Activated T-cell treated with anti-CD3 and anti-CD28 coated beads for 1 hour (primary cell): ENCODE results near the gene PLEKHA8.

ENCODE experiments used
- DNase-seq: peaks from one replicate; pipeline ENCODE4 v3.0.0-alpha.2; 2020; ENCODE audit warnings: low read depth

PLEKHA8 gene

DNA sequence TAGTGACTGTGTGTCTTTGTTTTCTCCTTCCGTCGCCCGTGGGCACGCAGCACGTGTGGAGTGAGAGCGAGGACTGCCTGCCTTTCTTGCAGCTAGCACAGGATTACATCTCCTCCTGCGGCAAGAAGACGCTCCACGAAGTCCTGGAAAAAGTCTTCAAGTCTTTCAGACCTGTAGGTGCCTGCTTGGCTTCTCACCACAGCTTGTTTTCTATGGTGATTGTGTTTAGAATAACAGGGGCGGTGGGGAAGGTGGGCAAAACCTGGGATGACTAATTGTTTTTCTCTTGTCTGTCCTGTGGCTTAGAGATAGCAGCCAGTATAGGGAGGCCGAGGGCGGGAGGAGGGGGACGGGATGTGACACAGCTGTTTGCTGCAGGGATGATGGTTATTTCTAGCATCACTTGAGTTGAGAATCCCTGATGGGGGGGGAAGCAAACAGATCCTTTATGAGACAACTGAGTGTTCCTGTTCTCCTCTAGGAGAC, 118.0 kb downstream of the PLEKHA8 start:
- no peak for DNase-seq

DNA sequence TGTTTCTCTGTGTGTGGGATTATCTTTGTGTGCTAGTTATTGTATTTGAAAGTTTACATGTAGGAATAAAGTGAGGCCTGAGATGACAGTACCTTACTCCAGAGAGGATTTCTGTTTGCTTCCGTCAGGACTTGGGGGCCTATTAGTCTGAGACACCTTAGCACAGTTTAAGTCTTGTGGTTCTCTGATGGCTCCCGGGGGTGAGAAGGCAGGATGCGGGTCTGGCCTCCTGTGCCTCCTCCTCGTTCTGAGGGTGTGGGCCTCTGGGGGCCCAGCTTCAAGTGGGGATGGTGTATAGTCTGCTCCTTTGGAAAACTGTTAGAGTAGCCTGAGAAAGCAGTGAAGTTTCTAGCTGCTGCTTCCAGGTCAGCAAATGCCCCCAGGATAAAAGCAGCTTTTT, 119.0 kb downstream of the PLEKHA8 start:
- DNase-seq = no peak

DNA sequence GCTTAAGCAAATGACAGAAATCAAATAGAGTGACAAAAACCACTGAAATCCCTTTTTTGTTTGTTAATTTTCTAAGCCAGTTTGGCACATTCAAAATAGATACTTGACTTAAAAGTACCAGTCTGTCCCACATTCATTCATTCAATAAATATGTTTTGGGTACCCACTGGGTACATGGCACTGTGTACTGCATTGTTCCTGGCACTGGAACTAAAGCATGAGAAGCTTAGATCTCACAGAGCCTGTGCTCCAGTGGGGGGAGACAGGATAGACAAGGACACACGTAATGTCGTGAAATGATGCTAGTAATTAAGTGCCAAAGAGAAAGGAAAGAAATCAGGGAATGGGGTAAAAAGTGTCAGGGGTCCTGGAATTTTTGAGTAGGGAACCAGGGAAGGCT, 119.6 kb downstream of the PLEKHA8 start:
- DNase-seq = no peak

DNA sequence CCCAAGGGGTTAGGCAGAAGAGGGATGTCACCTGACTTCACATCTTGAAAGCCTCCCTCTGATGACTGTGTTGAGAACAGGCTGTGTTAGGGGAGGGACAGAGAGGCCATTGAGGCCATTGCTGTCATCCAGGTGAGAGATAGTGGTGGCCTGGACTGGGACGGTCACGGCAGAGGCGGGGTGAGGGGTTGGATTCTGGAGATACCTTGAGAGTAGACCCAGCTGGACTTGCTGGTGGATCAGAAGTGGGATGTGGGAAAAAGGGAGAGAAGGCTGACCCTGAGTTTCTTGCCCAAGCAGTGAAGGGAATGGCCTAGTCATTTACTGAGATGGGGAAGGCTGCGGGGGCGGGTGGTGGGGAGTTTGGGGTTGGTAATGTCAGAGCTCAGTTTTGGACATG, 120.2 kb downstream of the PLEKHA8 start:
- no peak for DNase-seq

DNA sequence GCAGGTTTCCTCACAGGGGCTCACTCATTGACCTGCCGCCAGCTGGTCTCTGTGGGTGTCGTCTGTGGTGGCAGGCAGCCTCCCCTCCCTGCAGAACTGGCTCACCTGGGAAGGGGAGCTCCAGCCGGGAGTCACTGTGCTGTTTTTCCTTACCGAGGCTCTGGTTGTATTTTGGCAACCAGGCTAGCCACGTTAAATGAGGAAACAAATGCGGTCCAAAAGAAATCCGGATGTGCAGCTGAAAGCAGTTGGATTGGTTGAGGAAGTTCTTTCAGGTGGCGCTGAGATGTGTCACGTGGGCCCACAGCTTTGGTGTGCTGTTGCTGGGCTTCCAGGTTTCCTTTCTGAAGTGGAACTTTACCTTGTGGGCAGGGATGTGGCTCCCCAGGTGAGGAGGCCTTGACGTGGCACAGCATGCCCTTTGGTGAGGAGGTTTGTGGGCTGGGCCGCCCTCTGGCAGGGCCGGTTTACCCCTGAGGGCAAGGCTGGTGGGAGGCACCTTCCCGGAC, 120.8 kb downstream of the PLEKHA8 start:
- DNase-seq = no peak

DNA sequence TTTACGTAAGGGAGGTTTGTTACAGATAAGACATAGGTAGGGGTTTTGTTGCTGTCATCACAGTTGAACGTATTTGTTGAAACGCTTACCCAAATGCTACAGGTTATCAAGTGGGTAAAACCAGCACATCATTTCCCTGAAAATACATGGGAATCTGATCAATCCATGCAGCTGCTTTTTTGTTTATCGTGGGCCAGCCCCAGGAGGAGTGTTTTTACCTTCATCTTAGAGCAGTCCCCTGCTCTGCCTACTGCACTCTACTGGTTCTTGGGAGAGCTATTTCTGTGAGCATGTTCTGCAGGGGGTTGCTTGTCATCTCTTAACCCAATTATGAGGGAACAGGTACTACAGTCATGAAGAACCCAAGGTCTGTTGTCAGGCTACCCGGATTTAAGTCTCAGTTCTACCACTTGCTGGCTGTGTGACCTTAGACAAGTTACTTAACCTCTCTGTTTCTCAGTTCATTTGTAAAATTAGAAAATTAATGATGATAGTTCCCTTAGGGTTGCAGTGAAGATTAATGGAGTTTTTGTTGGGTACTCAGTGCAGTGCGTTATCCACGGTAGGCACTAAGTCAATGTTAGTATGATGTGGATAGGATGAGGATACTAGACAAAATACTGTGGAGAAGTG, 121.5 kb downstream of the PLEKHA8 start:
- no peak for DNase-seq

DNA sequence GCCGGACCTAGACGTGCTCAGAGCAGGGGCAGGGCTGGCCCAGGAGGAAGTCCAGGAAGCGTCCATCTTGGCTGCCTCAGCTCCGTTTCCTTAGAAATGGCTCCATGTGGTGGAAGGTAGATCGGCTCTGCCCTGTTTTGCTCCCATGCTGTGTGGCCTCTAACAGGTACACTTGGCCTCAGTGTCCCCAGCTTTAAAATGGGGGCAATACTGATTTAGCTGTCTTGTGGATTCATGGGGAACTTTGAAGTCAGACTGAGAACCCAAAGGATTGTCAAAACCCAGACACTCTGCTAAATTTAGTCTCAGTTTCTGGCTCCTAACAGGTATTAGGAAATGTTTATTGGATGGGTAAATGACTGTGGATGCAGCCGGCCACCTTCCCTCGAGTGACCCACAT, 122.5 kb downstream of the PLEKHA8 start:
- no peak for DNase-seq

DNA sequence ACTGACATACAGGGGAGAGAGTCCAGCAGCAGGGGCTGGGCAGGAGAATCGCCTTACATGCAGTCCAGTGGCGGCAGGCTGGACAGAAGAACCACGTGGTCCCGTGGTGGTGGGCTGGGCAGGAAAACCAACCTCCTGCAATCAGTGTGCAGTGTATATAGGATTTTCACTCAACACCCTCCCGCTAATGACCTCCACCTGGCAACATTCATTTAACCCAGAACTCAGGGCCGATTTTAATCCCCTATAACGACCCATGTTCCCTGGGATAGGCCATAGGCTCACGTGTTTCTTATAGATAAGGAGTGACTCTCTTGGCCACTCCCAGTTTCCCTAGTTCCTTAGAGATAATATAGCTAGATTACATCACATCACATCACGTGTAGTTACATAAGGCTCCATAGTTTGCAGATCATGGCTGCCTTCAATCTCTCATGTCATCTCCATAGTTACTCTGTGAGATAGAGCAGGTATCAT, 125.9 kb downstream of the PLEKHA8 start:
- no peak for DNase-seq

DNA sequence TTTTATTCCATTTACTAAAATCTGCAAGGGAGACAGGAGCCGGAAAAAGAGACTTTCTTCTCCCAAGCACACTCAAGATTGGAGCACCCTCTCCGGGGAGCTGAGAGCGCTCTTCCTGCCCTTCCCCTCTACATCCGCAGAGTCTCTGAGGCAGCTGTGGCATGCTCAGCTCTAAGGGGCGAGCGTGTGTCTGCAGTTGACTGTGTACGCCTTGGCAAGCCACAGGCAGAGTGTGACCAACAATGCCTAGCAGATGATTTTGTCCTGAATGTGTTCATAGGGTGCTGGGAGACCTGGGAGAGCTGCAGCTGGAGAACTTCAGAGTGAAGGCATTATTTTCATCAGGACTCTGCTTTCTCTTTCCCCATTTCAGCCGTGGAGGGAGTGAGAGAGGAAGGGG, 127.3 kb downstream of the PLEKHA8 start:
- DNase-seq = no peak

DNA sequence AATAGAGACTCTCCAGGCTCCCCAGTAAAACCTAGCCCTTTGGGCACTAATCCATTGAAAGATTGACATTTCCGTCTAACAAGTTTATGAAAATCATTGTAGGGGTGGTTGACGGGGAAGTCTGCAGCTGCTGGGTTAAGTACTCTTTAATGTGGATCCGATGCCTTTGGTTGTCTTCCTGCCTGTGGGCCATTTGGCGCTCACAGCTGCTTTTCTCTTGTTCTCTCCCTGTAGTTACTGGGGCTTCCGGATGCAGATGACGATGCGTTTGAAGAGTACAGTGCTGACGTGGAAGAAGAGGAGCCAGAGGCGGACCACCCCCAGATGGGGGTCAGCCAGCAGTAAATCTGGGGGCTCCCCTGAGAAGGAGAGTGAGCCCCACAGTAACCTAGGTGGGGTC, 129.0 kb downstream of the PLEKHA8 start:
- no peak for DNase-seq

DNA sequence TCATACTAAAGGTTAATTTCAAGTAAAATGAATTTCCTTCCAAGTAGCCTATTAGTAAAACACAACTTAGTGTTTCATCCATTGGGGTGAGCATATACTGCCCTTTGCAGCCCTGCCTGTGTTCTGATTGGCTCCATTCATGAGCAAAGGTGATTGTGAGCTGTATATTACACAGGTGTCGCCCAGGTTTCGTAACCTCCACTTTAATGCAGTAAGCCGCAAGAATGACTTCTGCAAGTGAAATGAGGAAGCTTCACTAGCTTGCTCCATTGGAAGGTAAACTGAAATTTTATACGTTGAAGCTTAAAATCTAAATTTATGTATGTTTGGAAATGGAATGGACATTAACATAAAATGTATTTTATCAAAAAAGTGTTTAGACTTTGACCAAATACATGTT, 131.0 kb downstream of the PLEKHA8 start:
- no peak for DNase-seq

DNA sequence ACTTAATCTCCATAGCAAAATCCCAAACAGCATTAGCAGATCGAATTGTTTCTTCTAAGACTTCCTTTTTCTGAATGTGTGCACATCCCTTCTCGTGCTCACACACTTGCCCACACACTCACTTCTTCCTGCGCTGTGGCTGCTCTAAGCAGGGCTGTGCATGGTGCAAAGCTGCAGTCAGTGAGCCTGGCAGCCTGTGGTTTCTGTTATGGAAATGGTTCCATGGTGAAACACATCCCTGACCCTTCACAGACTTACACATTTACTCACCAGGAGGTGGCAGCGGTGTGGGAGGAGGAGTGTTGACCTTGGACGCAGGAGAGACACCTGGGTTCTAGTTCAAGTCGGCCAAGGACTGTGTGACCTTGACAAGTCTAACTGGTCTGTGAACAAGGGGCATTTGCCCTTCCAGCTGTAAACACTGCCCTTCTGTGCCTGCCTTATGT, 131.5 kb downstream of the PLEKHA8 start:
- DNase-seq = no peak

DNA sequence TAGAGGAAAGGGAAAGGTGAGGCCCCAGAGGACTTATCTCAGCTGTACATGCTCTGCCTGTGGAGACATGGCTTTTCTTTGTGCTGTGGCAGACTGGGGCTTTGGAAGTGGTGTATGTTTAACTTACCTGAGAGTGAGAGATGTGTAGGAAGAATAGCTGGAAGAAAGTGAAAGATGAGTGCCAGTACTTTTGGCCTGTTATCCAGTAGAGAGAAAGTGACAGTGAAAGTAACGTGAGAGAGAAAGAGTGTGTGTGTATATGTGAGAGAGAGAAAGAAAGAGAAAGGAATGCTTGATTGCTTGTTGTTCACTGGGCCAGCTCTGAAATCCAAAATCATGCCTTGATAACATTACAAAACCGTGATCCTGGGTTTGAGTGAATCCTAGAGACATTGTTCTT, 132.1 kb downstream of the PLEKHA8 start:
- no peak for DNase-seq

DNA sequence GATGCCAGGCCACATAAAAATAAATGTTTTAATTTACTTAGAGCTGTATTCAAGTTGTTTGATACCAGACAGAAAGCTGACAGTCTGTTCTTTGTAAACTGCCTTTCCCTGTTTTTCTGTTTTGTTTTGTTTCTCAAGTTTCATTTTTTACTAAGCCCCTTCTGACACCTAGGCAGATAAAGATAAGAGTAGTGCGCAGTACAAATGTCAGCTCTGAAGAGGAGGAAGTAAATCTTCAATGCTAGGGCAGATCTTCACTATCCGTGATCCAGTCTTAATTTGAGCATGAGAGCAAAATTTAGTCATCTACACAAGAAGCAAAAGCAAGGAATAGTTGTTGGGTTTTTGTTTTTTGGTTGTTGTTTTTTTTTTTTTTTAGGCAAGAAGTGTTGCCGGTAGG, 133.9 kb downstream of the PLEKHA8 start:
- no peak for DNase-seq

DNA sequence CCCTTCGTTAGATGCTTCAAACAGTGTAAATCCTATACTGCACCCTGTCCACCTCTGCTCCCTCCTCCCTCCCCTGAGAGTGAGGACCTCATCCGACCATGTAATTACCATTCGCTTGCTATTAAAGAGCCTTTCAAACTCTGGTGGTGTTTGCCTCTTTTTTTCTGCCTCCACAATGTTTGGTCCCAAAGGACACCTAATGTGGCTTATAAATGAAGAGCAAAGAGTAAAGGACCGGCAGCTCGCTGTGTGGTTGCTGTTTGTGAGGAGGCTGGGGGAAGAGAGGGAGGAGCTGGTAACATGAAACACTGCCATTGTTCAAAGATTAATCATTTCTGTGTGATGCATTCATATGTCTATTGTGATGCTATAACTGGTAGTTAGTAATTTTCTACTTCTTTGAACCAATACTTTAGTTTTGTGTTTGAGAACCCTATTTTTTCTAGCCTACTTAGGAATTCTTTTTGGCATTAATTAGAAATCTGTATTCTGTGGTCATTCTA, 134.5 kb downstream of the PLEKHA8 start:
- no peak for DNase-seq

DNA sequence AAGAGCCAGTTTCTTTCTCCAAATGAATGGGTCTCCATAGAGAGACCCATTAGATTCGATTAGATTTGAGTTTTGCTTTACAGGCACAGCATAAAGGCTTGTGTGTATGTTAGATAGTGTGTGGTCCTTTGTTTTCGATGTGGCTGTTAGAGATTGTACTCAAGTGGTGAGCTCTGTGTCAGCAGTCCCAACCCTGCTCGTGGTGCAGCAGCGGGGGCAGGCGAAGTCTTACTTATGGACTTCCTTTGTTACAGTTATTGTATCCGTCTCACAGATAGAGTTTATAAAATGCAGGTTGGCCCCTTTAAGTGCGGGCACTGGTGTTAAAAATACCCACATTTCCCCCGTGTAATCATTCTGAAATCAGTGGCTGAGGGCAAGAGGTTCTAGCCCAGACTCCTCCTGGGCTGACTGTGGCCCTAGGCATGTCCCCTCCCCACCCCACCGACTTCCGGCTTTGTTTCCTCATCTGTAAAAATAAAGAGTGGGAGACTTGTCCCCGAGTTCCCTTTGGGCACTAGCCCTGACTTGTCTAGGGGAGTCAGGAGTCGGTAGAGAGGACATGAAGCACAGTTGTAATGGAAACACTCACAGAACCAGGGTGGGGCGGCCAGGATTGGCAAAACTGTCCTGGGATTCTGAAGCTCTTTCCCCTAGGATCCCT, 135.2 kb downstream of the PLEKHA8 start:
- no peak for DNase-seq

DNA sequence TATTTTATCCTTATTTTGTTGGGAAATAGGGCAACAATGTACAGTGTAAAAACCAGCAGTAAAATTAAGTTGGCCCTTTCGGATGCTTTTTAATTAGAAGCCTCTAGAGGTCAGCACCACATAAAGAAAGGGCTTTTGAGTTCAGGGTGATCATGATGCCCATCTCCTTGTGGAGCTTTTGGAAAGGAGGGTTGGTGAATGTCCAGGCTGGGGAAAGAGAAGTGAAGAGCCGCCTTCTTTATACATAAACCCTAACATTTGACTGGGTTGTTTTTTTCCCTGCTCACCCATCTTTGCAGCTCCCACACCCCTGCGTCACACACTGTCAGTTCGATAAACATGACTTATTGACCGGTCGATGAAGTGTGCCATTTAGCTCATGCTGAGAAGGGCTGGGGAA, 136.4 kb downstream of the PLEKHA8 start:
- DNase-seq = no peak

DNA sequence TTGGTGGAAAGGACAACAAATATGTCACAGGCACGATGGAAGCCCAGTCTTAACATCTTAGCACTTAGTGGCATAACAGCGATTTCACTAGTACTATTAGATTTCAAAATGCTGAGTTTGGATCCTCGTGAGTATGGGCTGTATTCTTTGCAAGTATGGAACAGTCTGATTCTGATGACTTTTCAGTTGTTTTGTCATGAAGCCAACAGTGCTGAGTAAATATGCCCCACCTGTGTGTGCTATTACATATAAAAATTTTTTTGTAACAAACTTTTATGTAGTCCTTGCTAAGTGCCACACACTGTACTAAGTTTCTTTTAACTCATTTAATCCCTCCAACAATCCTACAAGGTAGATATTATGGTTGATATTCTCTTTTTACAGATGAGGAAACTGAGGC, 137.4 kb downstream of the PLEKHA8 start:
- DNase-seq = no peak

DNA sequence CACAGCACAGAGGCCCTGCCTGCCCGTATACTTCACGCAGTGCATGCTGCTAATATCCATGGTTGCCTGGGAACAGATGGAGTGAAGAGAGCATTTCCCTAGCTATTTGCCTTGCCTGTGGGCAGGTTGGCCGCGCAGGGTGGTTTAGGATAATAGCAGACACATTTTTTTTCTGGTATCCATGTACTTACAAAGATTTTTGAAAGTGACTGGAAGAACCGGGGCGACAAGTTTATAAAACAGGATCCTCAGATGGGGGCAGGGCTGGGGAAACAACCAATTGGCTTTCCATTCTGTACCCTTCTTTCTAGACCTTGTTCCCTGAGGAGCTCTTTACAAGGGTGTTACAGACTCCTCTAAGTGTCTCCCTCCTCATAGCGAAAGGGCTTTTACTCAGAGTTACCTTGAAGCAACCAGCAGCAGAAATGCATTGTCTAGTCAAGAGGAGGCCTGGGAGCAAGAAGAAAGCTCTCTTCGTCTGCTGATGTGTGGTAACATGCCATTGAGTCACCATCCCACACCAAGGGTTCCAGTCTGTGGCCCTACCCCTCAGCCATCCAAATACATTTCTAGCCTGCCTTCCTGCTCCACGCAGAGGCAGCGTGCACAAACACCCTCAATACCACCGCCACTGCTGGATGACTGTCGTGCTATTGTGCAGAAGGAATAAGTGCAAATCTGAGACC, 138.1 kb downstream of the PLEKHA8 start:
- no peak for DNase-seq

DNA sequence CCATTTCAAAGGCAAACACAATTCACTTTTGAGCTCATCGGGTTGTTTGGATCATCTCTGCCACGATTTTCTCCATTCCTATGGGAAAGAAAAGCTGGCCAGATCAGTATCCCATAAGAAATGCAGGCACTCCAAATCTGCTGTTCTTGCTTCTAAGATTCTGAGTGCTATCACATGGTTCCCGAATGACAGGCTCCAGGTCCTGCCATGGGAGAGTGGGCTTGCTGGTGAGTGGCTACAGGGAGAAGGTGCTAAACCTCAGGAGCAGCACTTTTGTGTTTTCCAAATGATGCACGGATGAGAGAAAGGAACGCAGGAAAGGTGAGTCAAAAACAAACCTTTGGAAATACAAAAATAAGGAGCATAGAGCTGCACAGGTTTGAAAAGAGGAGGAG, 138.6 kb downstream of the PLEKHA8 start:
- no peak for DNase-seq

DNA sequence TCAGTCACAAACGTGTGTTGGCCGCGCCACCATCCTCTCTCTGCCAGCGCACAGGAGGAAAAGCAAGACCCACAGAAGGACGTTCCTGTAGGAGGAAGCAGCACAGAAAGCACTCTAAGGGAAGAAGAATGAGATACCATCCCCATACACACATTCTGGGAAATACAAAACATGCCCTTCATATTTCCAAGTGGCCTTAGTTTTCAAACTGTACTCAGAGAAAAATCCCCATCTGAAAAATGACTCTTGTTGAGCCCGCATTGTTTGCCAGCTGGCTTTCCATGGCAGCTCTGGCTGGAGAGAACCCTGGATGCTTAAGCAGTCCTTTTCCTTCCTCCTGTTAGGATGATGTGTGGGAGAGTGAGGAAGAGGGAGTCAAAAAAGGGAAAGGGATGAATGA, 139.7 kb downstream of the PLEKHA8 start:
- no peak for DNase-seq

DNA sequence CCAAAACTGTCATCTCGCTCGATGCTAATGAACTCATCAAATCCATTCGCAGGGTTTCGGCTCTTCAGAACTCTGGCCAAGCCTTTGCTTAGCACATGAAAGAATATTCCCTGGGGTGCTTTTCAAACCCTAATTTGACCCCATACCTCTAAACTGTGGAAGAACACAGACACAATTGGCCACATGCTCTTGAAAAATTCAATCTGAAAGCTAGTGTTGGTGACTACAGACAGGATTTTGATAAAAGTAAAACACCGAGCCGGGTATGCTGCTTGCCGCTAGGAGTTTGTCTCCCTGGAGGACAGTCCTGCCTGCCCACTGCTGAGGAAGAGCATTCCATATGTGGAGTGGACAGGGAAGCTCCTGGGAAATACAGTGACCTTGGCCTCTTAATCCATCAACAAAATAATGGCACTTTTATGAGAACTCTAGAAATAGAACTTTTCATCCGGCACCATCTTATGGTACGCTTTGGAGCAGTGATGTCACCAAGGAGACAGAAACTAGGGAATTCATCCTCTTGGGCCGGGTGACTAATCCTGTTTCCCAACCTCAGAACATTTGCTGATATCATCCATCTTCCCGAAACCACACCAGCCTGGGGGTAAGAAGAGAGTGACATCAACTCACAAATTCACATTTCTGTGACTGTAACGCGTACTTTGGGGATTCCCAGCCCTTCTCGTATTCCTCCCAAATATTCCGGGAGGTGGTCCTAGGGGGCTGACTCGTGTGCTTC, 140.8 kb downstream of the PLEKHA8 start:
- DNase-seq = no peak
